Stimulated activated memory B cell treated with anti-CD40 and anti-IgM and Interleukin-4, amounts not matched to agents 10 μg/mL and 1 μg/mL and 100 μg/mL, for 72 hours (primary cell): ENCODE measurements around the gene KCNC1.
A peak's percentile ranks its signal among the peaks of the same experiment; 100 is the strongest.

ENCODE experiments used
- ATAC-seq: fragments of 150-1000 bp; cut with Tn5 transposase; 2 replicates; pipeline ENCODE4 v1.10.0; 2021
- H3K27ac Mint-ChIP-seq: one replicate; pipeline ENCODE4 v1.8.0; 2022; ENCODE audit warnings: mild to moderate bottlenecking, mixed read lengths
- H3K27me3 Mint-ChIP-seq: one replicate; pipeline ENCODE4 v1.8.0; 2022; ENCODE audit warnings: mixed read lengths
- H3K36me3 Mint-ChIP-seq: one replicate; pipeline ENCODE4 v1.8.0; 2022; ENCODE audit warnings: mixed read lengths
- H3K4me1 Mint-ChIP-seq: one replicate; pipeline ENCODE4 v1.8.0; 2022; ENCODE audit warnings: mixed read lengths
- H3K4me3 Mint-ChIP-seq: one replicate; pipeline ENCODE4 v1.8.0; 2022; ENCODE audit warnings: mild to moderate bottlenecking, moderate library complexity, mixed read lengths
- H3K9me3 Mint-ChIP-seq: one replicate; pipeline ENCODE4 v1.8.0; 2022; ENCODE audit warnings: mixed read lengths

Gene KCNC1

GRCh38 chr11:17722000-17722643 lies 12.5 kb upstream of the KCNC1 start:
- Mint-ChIP-seq H3K36me3 (no peaks in the 10 kb centered on the region), H3K27ac (no peak overlapping the region), H3K4me3 (no peak overlapping the region), H3K9me3 (no peaks in the 10 kb centered on the region), H3K27me3 (peaks cover 27% of the 10 kb centered on the region), H3K4me1 (no peaks in the 10 kb centered on the region)
- ATAC-seq: no peak

GRCh38 chr11:17724020-17724908 lies 10.3 kb upstream of the KCNC1 start:
- ATAC-seq: no peak
- no peaks in the 10 kb centered on the region for H3K36me3 Mint-ChIP-seq
- H3K9me3 Mint-ChIP-seq: no peaks in the 10 kb centered on the region
- H3K27me3 Mint-ChIP-seq: peaks cover 47% of the 10 kb centered on the region
- H3K4me3 Mint-ChIP-seq: no peak overlapping the region
- no peaks in the 10 kb centered on the region for H3K4me1 Mint-ChIP-seq
- no peak overlapping the region for H3K27ac Mint-ChIP-seq

DNA sequence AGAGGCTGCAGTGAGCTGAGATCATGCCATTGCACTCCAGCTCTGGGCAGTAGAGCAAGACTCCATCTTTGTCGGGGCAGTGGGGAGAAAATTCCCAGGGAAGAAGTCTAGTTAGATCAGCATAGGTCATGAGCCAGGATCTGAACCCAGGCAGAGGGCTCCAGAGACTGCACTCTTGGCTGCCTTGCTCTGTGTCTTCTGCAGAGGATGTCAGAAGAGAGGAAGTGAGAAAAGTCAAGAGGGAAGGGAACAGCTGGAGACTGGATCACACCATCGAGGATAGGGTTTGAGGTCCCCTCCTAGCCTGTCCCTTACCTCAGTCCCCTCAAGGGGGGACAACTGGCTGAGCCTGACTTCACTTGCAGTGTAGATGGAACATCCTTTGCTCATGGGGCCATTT lies 9.4 kb upstream of the KCNC1 start:
- Mint-ChIP-seq H3K4me3 (no peak overlapping the region), H3K36me3 (no peaks in the 10 kb centered on the region), H3K4me1 (no peaks in the 10 kb centered on the region), H3K27me3 (peaks cover 53% of the 10 kb centered on the region), H3K27ac (no peak overlapping the region), H3K9me3 (no peaks in the 10 kb centered on the region)
- ATAC-seq: no peak

DNA sequence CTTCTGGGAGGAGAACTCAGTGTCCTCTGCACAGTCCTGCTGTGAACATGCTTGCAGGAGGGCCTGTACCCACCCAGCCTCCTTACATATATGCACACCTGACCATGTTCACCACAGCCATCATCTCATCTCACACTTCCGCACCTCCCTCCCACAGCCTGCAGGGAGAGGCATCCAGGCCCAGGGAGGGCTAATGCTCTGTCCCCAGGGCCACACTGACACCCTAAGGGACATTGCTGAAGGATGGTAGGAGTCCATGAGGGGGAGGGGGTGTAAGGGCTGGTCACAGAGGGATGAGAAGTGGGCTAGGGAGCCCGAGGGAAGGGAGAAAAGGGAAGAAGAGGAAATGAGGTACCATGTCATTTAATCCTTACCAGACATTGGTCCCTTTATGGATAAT lies 4.4 kb upstream of the KCNC1 start:
- H3K4me1 Mint-ChIP-seq: no peaks in the 10 kb centered on the region
- ATAC-seq: no peak
- H3K27me3 Mint-ChIP-seq: peaks cover 61% of the 10 kb centered on the region
- H3K4me3 Mint-ChIP-seq: no peak overlapping the region
- H3K36me3 Mint-ChIP-seq: no peaks in the 10 kb centered on the region
- no peaks in the 10 kb centered on the region for H3K9me3 Mint-ChIP-seq
- H3K27ac Mint-ChIP-seq: no peak overlapping the region

DNA sequence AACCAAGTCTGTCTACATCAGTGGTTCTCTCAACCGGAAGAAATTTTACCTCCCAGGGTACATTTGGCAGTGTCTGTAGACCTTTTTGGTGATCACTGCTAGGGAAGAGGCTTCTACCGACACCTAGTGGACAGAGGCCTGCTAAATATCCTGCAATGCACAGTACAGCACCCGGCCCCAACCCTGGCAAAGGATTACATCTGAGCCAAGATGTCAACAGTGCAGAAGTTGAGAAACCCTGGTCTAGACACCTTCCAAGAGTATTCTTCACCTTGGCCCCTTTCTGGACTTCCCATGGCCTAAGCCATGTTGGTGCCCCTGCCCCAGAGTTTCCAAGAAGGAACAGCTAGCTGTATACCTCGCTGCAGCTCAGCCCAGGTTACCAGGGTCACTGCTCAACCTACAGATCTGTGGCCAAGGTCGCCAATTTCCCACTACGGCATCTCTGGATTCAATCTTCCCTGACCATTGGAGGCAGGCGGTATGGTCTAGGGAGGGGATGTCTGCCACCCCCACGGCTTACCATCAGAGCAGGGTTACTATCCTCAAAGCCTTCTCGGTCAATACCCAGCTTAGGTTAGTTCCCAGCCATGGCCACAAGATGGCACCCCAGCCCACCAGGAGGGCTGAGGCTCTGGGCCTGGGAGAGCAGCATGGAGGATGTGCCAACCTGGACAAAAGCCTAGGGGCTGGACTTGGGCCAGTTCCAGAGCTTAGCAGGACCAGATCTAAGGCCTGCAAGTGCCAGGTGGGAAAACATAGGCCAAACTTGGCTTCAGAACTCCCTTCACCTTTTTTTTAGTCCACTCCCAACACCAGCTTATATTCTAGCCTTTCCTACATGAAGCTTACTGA lies 3.7 kb upstream of the KCNC1 start:
- Mint-ChIP-seq H3K4me1 (no peaks in the 10 kb centered on the region), H3K36me3 (no peaks in the 10 kb centered on the region), H3K27ac (no peak overlapping the region), H3K4me3 (no peak overlapping the region), H3K9me3 (no peaks in the 10 kb centered on the region), H3K27me3 (peaks cover 61% of the 10 kb centered on the region)
- ATAC-seq: peak; percentile 83

DNA sequence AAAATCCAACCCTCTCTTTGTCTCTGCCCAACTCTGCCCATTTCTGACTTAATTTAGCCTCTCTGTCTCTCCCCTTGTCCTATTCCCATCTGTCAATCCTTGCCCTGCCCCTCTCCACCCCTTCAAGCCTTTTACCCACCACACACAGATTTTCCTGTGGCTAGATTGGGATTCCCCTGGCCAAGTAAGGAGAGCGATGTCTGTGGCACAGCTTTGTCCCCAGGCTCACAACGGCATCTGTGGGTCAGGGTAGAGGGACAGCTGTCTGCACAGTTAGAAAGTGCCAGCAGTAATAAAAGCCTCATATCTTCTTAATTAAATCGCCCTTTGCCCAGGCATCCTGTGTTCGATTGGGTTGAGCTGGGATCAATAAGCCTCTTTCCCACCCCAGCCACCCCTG lies 1.3 kb upstream of the KCNC1 start:
- Mint-ChIP-seq H3K4me1 (no peaks in the 10 kb centered on the region), H3K9me3 (peaks cover 3% of the 10 kb centered on the region), H3K36me3 (no peaks in the 10 kb centered on the region), H3K27ac (no peak overlapping the region), H3K4me3 (no peak overlapping the region), H3K27me3 (peaks cover 65% of the 10 kb centered on the region)
- no peak for ATAC-seq

- ATAC-seq: no peak
- H3K27me3 Mint-ChIP-seq: peaks cover 48% of the 10 kb centered on the region
Observed at GRCh38 chr11:17734986-17735817, 621 bp downstream of the KCNC1 start.

DNA sequence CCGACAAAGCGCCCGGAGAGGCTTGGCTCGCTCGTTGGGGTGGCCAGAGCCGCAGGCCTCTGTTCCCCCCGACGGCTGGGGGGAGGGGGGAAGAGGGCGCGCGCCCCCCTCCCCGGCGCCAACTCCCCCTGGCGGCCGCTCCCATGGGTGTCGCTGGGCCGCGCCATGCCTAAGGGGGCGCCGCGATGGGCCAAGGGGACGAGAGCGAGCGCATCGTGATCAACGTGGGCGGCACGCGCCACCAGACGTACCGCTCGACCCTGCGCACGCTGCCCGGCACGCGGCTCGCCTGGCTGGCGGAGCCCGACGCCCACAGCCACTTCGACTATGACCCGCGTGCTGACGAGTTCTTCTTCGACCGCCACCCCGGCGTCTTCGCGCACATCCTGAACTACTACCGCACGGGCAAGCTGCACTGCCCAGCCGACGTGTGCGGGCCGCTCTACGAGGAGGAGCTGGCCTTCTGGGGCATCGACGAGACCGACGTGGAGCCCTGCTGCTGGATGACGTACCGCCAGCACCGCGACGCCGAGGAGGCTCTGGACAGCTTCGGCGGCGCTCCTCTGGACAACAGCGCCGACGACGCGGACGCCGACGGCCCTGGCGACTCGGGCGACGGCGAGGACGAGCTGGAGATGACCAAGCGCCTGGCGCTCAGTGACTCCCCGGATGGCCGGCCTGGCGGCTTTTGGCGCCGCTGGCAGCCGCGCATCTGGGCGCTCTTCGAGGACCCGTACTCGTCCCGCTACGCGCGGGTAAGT lies 1.4 kb downstream of the KCNC1 start:
- Mint-ChIP-seq H3K4me3 (peak overlapping the region; percentile 10), H3K27me3 (peaks cover 41% of the 10 kb centered on the region), H3K4me1 (no peaks in the 10 kb centered on the region), H3K36me3 (no peaks in the 10 kb centered on the region), H3K27ac (no peak overlapping the region), H3K9me3 (peaks cover 3% of the 10 kb centered on the region)
- ATAC-seq: no peak

More at GRCh38 chr11:17734986-17735817, 621 bp downstream of the KCNC1 start:
- no peaks in the 10 kb centered on the region for H3K4me1 Mint-ChIP-seq
- no peak overlapping the region for H3K27ac Mint-ChIP-seq
- H3K4me3 Mint-ChIP-seq: peak overlapping the region; percentile 10
- peaks cover 3% of the 10 kb centered on the region for H3K9me3 Mint-ChIP-seq
- no peaks in the 10 kb centered on the region for H3K36me3 Mint-ChIP-seq

- no peak for ATAC-seq
- Mint-ChIP-seq H3K9me3 (peaks cover 3% of the 10 kb centered on the region), H3K4me1 (no peaks in the 10 kb centered on the region), H3K4me3 (no peak overlapping the region), H3K27me3 (peaks cover 45% of the 10 kb centered on the region), H3K27ac (no peak overlapping the region), H3K36me3 (no peaks in the 10 kb centered on the region)
Observed at GRCh38 chr11:17736579-17736893, 2.0 kb downstream of the KCNC1 start.

DNA sequence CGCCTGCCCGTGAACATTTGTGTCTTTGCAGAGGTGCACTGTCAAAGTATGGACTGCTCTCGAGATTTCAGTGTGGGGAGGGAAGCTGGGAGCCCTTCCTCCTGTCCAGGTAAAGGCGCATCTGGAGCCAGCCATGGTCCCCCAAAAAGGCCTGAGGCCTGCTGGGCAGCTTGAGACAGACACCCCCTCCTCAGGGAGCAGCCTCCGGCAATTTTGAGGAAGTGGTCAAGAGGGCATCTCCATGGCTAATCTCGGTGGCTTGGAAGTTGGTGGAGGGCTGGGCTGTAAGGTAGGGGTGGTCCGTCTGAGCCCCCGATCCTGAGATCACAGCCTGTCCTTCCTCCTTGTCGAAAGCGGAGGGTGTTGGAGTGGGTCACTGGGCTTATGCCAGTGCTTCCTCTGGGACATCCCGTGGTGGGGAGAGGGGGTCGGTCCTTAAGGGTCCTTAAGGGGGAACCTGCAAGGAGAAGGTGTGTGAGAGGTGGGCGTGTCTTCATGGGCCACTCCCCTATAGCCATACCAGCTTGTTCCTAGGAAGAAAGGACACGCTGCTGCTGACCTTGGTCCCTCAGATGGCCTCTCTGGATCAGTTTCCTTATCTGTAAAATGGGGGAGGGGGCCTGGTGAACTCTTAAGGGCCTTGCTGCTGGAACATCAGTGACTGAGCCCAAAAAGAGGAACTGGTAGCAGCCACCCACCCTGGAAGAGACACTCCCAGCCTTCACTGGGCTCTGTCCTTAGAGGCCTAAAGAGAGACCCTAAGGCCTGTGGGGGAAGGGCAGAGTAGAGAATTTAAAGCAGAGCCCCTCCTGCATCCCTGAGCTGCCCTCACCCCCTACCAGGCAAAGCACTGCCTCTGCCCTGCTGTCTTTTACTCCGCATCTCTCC lies 2.6 kb downstream of the KCNC1 start:
- ATAC-seq: no peak
- Mint-ChIP-seq H3K36me3 (no peaks in the 10 kb centered on the region), H3K4me1 (no peaks in the 10 kb centered on the region), H3K4me3 (no peak overlapping the region), H3K9me3 (peaks cover 3% of the 10 kb centered on the region), H3K27me3 (peaks cover 48% of the 10 kb centered on the region), H3K27ac (no peak overlapping the region)

GRCh38 chr11:17738151-17738973 lies 3.8 kb downstream of the KCNC1 start:
- no peak overlapping the region for H3K27ac Mint-ChIP-seq

DNA sequence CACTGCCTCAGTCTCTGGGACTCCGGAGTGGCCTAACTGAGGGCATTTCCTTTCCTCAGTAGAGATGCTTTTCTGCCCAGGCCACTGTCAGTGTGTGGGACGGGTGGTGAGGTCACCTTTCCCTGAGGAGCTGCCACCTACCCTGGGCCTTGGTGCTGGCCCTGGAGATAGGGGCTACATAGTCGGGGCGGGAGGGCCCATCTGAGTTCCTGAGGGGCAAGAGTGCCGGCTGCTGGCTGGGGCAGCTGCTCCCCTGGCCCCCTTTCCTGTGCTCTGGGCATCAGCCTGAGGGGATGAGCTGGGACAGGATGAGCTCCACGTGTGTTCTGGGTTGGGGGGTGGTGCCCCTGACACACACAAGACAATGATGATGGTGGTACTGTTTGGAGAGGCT lies 5.4 kb downstream of the KCNC1 start:
- Mint-ChIP-seq H3K9me3 (peaks cover 3% of the 10 kb centered on the region), H3K27me3 (peaks cover 37% of the 10 kb centered on the region), H3K4me3 (no peak overlapping the region), H3K4me1 (no peaks in the 10 kb centered on the region), H3K36me3 (no peaks in the 10 kb centered on the region), H3K27ac (no peak overlapping the region)
- ATAC-seq: no peak

More at GRCh38 chr11:17738151-17738973, 3.8 kb downstream of the KCNC1 start:
- H3K27me3 Mint-ChIP-seq: peaks cover 37% of the 10 kb centered on the region
- ATAC-seq: no peak
- no peaks in the 10 kb centered on the region for H3K4me1 Mint-ChIP-seq
- H3K4me3 Mint-ChIP-seq: no peak overlapping the region
- peaks cover 3% of the 10 kb centered on the region for H3K9me3 Mint-ChIP-seq
- H3K36me3 Mint-ChIP-seq: no peaks in the 10 kb centered on the region
